ENCODE measurements around the gene COL27A1. TPM values are rescaled to one million over a fixed set of nuclear protein-coding genes. Genes with fewer than 3 reads are reported as not detected.
A peak's percentile ranks its signal among the peaks of the same experiment; 100 is the strongest.

The COL27A1 gene
- total and polyA plus RNA-seq, 9 of the 15 experiments (the other 6 are each of a cell fraction or from before 2014, with no cell fraction given): 0.07 TPM; not detected in 8

- no peak for TF ChIP-seq PHTF2 (CRISPR knock-in tag; IDR thresholded peaks at IDR 0.05)
- no peak for TF ChIP-seq TEAD1 (CRISPR knock-in tag; IDR thresholded peaks at IDR 0.05)
Measured at GRCh38 chr9:114240216-114240615, 84.9 kb downstream of the COL27A1 start (continued).

DNA sequence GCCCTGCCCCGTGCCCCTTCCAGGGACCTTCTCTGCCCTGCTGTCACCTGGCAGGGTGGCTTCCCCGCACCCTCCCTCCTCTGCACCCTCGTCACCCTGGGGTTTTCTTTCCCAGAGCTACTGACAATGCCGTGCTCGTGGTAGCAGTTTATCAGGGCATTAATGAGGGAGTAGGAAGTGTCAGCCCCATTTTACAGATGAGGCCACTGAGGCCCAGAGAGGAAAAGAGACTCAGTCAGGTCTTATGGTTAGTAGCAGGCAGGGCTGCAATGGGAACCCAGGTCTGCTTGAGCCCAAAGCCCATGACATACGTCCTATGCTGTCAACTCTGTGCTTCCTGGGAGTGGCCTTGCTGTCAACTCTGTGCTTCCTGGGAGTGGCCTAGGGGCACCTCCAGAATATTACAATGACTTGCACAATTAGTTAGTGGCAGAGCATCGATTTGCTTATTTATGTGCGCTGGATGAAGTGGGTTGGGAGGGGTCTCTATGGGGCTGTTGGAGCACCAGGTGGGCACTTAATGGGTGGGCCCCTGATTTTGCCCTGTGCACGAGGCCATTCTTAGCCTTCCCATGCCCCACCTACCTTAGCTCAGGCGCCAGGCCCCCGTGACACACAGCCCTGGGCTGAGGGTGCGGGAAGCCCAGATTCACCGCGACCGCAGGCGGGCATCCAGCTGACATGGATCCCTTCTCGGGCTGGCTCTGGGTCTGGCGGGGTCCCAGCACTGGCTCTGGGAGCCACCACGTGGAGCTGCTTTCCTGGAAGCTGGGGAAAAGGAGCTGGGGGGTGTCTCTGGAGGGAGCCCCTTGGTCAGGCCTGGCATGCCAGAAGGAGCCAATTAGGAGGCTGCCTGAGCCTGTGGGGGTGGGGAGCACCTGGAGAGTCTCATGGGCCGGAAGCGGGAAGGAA lies 85.6 kb downstream of the COL27A1 start:
- DNase-seq (ENCODE audit: extremely low read depth in 1 of 4, low spot score in 3 of 4): peak in 1 of 4 experiments; percentile 16
- H4K20me1 ChIP-seq (replicated peaks; ENCODE audit: control insufficient read depth, insufficient read depth, low read length): peaks cover 35% of the 10 kb centered on the region
- no peaks in the 10 kb centered on the region for H3K36me3 ChIP-seq (ENCODE audit: control insufficient read depth, insufficient read depth, low read length)
- in situ Hi-C loops (cut with MboI) (no loop called here), intact Hi-C loops (cut with micrococcal nuclease) (no loop called here)
- no peaks in the 10 kb centered on the region for H3K9me1 ChIP-seq (ENCODE audit: control insufficient read depth, insufficient read depth, low read length)
- POLR2A ChIA-PET: no interaction called here
- BruUV-seq (replicated peaks): no TSS peak
- peaks cover 19 to 34% of the 10 kb centered on the region in 2 experiments; a peak in 4 of 5 replicates for H3K27me3 ChIP-seq (ENCODE audit: control insufficient read depth in 2 of 2, insufficient read depth in 2 of 2, low read length in 2 of 2)
- 23% methylated on average over 20 of the region's 21 CpGs for WGBS (ENCODE audit: insufficient coverage, low coverage, missing lambda C conversion rate)
- H3K79me2 ChIP-seq (ENCODE audit: control insufficient read depth, insufficient read depth, low read length): no peaks in the 10 kb centered on the region
- no peak for FAIRE-seq
- no peak overlapping the region; a peak in 1 of 4 replicates for H3K9ac ChIP-seq (ENCODE audit: insufficient read depth in 1 of 2, low read depth in 2 of 2, low read length in 2 of 2)
- H3K4me1 ChIP-seq (replicated peaks in 1 of 2; ENCODE audit: control insufficient read depth in 2 of 2, insufficient read depth in 2 of 2, low read length in 2 of 2): peaks cover 3 to 4% of the 10 kb centered on the region in 2 experiments; a peak in 2 of 5 replicates
- no peaks in the 10 kb centered on the region for H3K9me3 ChIP-seq (replicated peaks; ENCODE audit: control insufficient read depth, insufficient read depth, low read depth, low read length)
- no peak overlapping the region for H2AFZ ChIP-seq (ENCODE audit: low read depth, low read length)
- H3K4me2 ChIP-seq (ENCODE audit: insufficient read depth, low read length): no peak overlapping the region
- no peak overlapping the region for H3K4me3 ChIP-seq
- TF ChIP-seq, protein P1, sequence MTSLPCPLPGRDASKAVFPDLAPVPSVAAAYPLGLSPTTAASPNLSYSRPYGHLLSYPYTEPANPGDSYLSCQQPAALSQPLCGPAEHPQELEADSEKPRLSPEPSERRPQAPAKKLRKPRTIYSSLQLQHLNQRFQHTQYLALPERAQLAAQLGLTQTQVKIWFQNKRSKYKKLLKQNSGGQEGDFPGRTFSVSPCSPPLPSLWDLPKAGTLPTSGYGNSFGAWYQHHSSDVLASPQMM (CRISPR knock-in tag; IDR thresholded peaks at IDR 0.05): no peak
- TF ChIP-seq MAFG (tag; conservative IDR thresholded peaks at IDR 0.05) (peak; percentile 81), ZNF232 (CRISPR knock-in tag; IDR thresholded peaks at IDR 0.05) (no peak), MCM3 (IDR thresholded peaks at IDR 0.05) (no peak), SAFB2 (IDR thresholded peaks at IDR 0.05; ENCODE audit: borderline replicate concordance, low read depth, low read length, severe bottlenecking) (no peak), ZNF316 (IDR thresholded peaks at IDR 0.05) (peak; percentile 50), RBM25 (IDR thresholded peaks at IDR 0.05; ENCODE audit: low read depth, low read length, severe bottlenecking) (peak; percentile 82), NFE2 (IDR thresholded peaks at IDR 0.05; ENCODE audit: low read depth) (peak; percentile 17; the same call in 1 of the 2 replicates), MTF1 (CRISPR knock-in tag; IDR thresholded peaks at IDR 0.05; ENCODE audit: borderline replicate concordance) (no peak), C11orf30 (IDR thresholded peaks at IDR 0.05; ENCODE audit: low read depth) (peak; percentile 57; the same call in 1 of the 2 replicates)
- CTCF ChIA-PET (ENCODE audit: low intra/inter-chr PET ratio): no interaction called here
- no peak overlapping the region for H3K27ac ChIP-seq (ENCODE audit: extremely low read depth, low read depth, low read length)
- ATAC-seq: peak; percentile 51

Measured in K562 (cell line).